Measurements from ENCODE around the gene NOL8. TPM values are rescaled to one million over a fixed set of nuclear protein-coding genes. Genes with fewer than 3 reads are reported as not detected.

Gene NOL8
- total RNA-seq, 1 experiment from 2014 or later, result 32.2 TPM

DNA sequence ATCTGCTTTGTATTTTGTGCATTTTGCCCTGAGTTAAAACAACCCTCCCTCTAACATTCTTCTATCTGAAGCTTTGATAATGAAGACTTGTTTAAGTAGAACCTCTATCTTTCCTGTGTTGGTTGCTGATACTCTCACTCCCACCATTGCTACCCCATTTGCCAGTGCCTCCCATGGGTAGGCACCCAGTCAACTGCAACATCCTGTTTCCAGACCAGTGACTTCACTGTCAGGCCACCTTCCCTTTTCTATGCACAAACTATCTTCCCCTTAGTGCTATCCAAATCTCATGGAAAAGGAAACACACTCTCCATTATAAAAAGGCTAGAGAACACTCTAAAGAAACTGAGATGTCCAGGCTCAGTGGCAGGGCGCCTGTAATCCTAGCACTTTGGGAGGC, 26.0 kb downstream of the NOL8 start (continued):
- no peak for TF ChIP-seq ESRRA (CRISPR knock-in tag; IDR thresholded peaks at IDR 0.05; ENCODE audit: borderline replicate concordance)

DNA sequence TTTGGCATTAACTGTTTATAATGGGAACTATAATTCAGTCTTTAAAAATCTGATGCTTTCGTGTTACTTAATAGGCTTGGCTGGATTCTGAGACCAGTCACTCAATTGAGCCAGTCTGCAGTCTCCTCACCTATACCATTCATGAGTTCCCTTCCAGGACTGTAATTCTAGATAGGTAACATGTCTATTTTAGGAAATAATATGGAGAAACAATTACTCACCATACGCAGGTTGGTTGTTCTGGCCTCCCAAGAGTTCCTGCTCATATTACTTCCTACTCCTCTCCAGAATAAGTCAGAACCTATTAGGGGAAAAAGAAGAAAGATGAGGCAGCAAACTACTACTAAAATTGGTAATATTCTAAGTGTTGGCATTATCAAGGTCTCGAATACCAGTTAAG, 27.1 kb downstream of the NOL8 start:
- TF ChIP-seq ESRRA (CRISPR knock-in tag; IDR thresholded peaks at IDR 0.05; ENCODE audit: borderline replicate concordance) (no peak), ZNF317 (CRISPR knock-in tag; IDR thresholded peaks at IDR 0.05; ENCODE audit: borderline replicate concordance, low read depth) (no peak), CREM (CRISPR knock-in tag; IDR thresholded peaks at IDR 0.05) (no peak)
- TF ChIP-seq, protein P1, sequence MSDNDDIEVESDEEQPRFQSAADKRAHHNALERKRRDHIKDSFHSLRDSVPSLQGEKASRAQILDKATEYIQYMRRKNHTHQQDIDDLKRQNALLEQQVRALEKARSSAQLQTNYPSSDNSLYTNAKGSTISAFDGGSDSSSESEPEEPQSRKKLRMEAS (CRISPR knock-in tag; IDR thresholded peaks at IDR 0.05), result no peak
- TF ChIP-seq, protein P2, sequence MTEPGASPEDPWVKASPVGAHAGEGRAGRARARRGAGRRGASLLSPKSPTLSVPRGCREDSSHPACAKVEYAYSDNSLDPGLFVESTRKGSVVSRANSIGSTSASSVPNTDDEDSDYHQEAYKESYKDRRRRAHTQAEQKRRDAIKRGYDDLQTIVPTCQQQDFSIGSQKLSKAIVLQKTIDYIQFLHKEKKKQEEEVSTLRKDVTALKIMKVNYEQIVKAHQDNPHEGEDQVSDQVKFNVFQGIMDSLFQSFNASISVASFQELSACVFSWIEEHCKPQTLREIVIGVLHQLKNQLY (CRISPR knock-in tag; IDR thresholded peaks at IDR 0.05), result no peak
- TF ChIP-seq, protein P3, sequence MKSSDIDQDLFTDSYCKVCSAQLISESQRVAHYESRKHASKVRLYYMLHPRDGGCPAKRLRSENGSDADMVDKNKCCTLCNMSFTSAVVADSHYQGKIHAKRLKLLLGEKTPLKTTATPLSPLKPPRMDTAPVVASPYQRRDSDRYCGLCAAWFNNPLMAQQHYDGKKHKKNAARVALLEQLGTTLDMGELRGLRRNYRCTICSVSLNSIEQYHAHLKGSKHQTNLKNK (CRISPR knock-in tag; IDR thresholded peaks at IDR 0.05), result no peak
- DNase-seq (ENCODE audit: low spot score), result no peak
- ATAC-seq, result no peak
- CTCF ChIA-PET, result no interaction called here
- Mint-ChIP-seq H3K36me3 (peaks cover 55% of the 10 kb centered on the region), H3K27me3 (ENCODE audit: low read depth) (no peaks in the 10 kb centered on the region), H3K4me3 (no peak overlapping the region), H3K27ac (no peak overlapping the region), H3K9me3 (no peaks in the 10 kb centered on the region), H3K4me1 (peaks cover 6% of the 10 kb centered on the region)
- POLR2A ChIA-PET, result no interaction called here

DNA sequence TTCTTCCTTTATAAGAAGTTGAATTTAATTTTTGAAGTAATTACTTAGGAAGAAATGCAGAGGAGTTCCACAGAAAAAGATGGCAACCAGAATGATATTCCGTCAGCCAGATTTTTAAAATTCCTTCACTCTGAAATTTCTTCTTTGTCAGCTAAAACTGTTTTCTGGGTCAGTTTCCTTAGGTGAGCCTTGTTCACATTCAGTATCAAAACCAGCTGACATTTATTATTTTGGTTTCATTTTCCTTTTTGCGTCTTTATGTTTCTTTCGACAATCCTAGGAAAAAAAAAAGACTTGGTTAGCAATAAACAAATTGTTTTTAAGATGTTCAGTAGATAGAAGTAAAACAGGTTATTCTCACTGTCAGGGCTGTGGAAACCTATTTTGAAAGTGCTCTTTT, 27.5 kb downstream of the NOL8 start:
- CTCF ChIA-PET, result no interaction called here
- no peak for TF ChIP-seq RELA (CRISPR knock-in tag; IDR thresholded peaks at IDR 0.05; ENCODE audit: borderline replicate concordance)
- TF ChIP-seq, protein P4, sequence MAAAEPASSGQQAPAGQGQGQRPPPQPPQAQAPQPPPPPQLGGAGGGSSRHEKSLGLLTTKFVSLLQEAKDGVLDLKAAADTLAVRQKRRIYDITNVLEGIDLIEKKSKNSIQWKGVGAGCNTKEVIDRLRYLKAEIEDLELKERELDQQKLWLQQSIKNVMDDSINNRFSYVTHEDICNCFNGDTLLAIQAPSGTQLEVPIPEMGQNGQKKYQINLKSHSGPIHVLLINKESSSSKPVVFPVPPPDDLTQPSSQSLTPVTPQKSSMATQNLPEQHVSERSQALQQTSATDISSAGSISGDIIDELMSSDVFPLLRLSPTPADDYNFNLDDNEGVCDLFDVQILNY (CRISPR knock-in tag; IDR thresholded peaks at IDR 0.05), result no peak
- TF ChIP-seq, protein P5, sequence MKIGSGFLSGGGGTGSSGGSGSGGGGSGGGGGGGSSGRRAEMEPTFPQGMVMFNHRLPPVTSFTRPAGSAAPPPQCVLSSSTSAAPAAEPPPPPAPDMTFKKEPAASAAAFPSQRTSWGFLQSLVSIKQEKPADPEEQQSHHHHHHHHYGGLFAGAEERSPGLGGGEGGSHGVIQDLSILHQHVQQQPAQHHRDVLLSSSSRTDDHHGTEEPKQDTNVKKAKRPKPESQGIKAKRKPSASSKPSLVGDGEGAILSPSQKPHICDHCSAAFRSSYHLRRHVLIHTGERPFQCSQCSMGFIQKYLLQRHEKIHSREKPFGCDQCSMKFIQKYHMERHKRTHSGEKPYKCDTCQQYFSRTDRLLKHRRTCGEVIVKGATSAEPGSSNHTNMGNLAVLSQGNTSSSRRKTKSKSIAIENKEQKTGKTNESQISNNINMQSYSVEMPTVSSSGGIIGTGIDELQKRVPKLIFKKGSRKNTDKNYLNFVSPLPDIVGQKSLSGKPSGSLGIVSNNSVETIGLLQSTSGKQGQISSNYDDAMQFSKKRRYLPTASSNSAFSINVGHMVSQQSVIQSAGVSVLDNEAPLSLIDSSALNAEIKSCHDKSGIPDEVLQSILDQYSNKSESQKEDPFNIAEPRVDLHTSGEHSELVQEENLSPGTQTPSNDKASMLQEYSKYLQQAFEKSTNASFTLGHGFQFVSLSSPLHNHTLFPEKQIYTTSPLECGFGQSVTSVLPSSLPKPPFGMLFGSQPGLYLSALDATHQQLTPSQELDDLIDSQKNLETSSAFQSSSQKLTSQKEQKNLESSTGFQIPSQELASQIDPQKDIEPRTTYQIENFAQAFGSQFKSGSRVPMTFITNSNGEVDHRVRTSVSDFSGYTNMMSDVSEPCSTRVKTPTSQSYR (CRISPR knock-in tag; IDR thresholded peaks at IDR 0.05), result no peak
- TF ChIP-seq ZNF263 (CRISPR knock-in tag; IDR thresholded peaks at IDR 0.05; ENCODE audit: low read depth), result no peak
- TF ChIP-seq KAT7 (CRISPR knock-in tag; IDR thresholded peaks at IDR 0.05; ENCODE audit: borderline replicate concordance), result no peak
- TF ChIP-seq ZNF671 (CRISPR knock-in tag; IDR thresholded peaks at IDR 0.05), result no peak
- TF ChIP-seq NFYB (CRISPR knock-in tag; conservative IDR thresholded peaks at IDR 0.05; ENCODE audit: low read depth), result no peak
- TF ChIP-seq ZBTB21 (CRISPR knock-in tag; IDR thresholded peaks at IDR 0.05; ENCODE audit: borderline replicate concordance), result no peak
- TF ChIP-seq, protein P6, sequence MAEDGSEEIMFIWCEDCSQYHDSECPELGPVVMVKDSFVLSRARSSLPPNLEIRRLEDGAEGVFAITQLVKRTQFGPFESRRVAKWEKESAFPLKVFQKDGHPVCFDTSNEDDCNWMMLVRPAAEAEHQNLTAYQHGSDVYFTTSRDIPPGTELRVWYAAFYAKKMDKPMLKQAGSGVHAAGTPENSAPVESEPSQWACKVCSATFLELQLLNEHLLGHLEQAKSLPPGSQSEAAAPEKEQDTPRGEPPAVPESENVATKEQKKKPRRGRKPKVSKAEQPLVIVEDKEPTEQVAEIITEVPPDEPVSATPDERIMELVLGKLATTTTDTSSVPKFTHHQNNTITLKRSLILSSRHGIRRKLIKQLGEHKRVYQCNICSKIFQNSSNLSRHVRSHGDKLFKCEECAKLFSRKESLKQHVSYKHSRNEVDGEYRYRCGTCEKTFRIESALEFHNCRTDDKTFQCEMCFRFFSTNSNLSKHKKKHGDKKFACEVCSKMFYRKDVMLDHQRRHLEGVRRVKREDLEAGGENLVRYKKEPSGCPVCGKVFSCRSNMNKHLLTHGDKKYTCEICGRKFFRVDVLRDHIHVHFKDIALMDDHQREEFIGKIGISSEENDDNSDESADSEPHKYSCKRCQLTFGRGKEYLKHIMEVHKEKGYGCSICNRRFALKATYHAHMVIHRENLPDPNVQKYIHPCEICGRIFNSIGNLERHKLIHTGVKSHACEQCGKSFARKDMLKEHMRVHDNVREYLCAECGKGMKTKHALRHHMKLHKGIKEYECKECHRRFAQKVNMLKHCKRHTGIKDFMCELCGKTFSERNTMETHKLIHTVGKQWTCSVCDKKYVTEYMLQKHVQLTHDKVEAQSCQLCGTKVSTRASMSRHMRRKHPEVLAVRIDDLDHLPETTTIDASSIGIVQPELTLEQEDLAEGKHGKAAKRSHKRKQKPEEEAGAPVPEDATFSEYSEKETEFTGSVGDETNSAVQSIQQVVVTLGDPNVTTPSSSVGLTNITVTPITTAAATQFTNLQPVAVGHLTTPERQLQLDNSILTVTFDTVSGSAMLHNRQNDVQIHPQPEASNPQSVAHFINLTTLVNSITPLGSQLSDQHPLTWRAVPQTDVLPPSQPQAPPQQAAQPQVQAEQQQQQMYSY (CRISPR knock-in tag; IDR thresholded peaks at IDR 0.05), result no peak
- TF ChIP-seq ELF4 (CRISPR knock-in tag; IDR thresholded peaks at IDR 0.05; ENCODE audit: low read depth), result no peak
- H3K4me3 Mint-ChIP-seq, result no peak overlapping the region
- H3K9me3 Mint-ChIP-seq, result no peaks in the 10 kb centered on the region
- H3K4me1 Mint-ChIP-seq, result peaks cover 10% of the 10 kb centered on the region
- DNase-seq (ENCODE audit: low spot score) (no peak), ATAC-seq (no peak)
- no peaks in the 10 kb centered on the region for H3K27me3 Mint-ChIP-seq (ENCODE audit: low read depth)
- POLR2A ChIA-PET, result no interaction called here
- H3K27ac Mint-ChIP-seq, result no peak overlapping the region
- peaks cover 51% of the 10 kb centered on the region for H3K36me3 Mint-ChIP-seq
